Panc1 (cell line): Measurements from ENCODE around the gene RCBTB2. TPM values are rescaled to one million over a fixed set of nuclear protein-coding genes. Genes with fewer than 3 reads are reported as not detected.

Source experiments
- ATAC-seq: fragments of 200-7000 bp; cut with Tn5 transposase; 2 replicates; pipeline ENCODE4 v1.9.1; 2020; ENCODE audit warnings: mild to moderate bottlenecking, moderate library complexity
- BruUV-seq: library from RNA; stranded (reverse); fragments of 400-500 nt; replicated peaks from 2 replicates; lab custom pipeline; 2021; lab: Mats Ljungman, UMichigan
- CTCF ChIA-PET: fragments of 300-600 bp; sonication (Branson Sonifier 250); formaldehyde crosslinking; loops from one replicate; lab custom pipeline; 2022; ENCODE audit warnings: antibody characterized with exemption; lab: Charles Lee
- POLR2A ChIA-PET: fragments of 300-600 bp; sonication (Branson Sonifier 250); formaldehyde crosslinking; loops from one replicate; lab custom pipeline; 2022; ENCODE audit warnings: antibody characterized with exemption; lab: Charles Lee
- DNase-seq: peaks from one replicate; pipeline ENCODE4 v3.0.0-alpha.2; 2010; ENCODE audit warnings: low read depth, low spot score
- H3K27ac ChIP-seq: 2 replicates; pipeline ENCODE4 v1.5.1; 2011; ENCODE audit warnings: mild to moderate bottlenecking, low read length, inconsistent platforms
- H3K27me3 ChIP-seq: fragments of 200-500 bp; sonication (Bioruptor generic); 2 replicates; pipeline ENCODE4 v1.6.0; 2014; ENCODE audit warnings: low read length, inconsistent platforms; ENCODE audit not compliant: control insufficient read depth, insufficient read depth
- H3K36me3 ChIP-seq: fragments of 200-500 bp; sonication (Bioruptor generic); 2 replicates; pipeline ENCODE4 v1.5.1; 2014; ENCODE audit warnings: inconsistent platforms, mild to moderate bottlenecking, low read length, moderate library complexity; ENCODE audit not compliant: control insufficient read depth, insufficient read depth
- H3K4me1 ChIP-seq: 2 replicates; pipeline ENCODE4 v1.5.1; 2011; ENCODE audit warnings: inconsistent platforms, mild to moderate bottlenecking, low read length, moderate library complexity; ENCODE audit not compliant: control insufficient read depth, insufficient read depth
- H3K4me3 ChIP-seq, 2 experiments: 2 replicates each; pipeline ENCODE4 v1.5.1; 2011 to 2012; ENCODE audit warnings: low read depth in 2 of 2, low read length in 2 of 2, mild to moderate bottlenecking in 2 of 2, inconsistent platforms in 1 of 2, moderate library complexity in 1 of 2
- H3K9me3 ChIP-seq: fragments of 200-500 bp; sonication (Bioruptor generic); 2 replicates; pipeline ENCODE4 v1.5.1; 2014; ENCODE audit warnings: low read depth, mild to moderate bottlenecking, inconsistent platforms, low read length, moderate library complexity; ENCODE audit not compliant: control insufficient read depth, insufficient read depth
- CTCF ChIP-seq: fragments of 450-650 bp; IDR thresholded peaks from 2 replicates; pipeline ENCODE4 v1.5.1; 2017; ENCODE audit warnings: mild to moderate bottlenecking
- POLR2AphosphoS5 ChIP-seq: IDR thresholded peaks from 2 replicates; pipeline ENCODE4 v1.6.1; 2012; ENCODE audit warnings: mild to moderate bottlenecking, low read depth, low read length, moderate library complexity
- REST ChIP-seq, 2 experiments: IDR thresholded peaks; 2 replicates each; pipeline ENCODE4 v1.6.1; 2011 to 2012; ENCODE audit warnings: low read depth in 2 of 2, control low read depth in 1 of 2, low read length in 1 of 2, mild to moderate bottlenecking in 1 of 2, moderate library complexity in 1 of 2; ENCODE audit not compliant: insufficient read depth in 1 of 2
- SIN3A ChIP-seq: IDR thresholded peaks from 2 replicates; pipeline ENCODE4 v1.6.1; 2012; ENCODE audit warnings: low read depth, mild to moderate bottlenecking, low read length, moderate library complexity, borderline replicate concordance; ENCODE audit not compliant: insufficient read depth
- TCF7L2 ChIP-seq: IDR thresholded peaks from 2 replicates; pipeline ENCODE4 v1.6.1; 2011; ENCODE audit warnings: mild to moderate bottlenecking, low read depth, low read length, inconsistent platforms
- in situ Hi-C: cut with HindIII; loops from 2 replicates; pipeline ENCODE4 v1.10.0; 2016; ENCODE audit warnings: low sequenced_read_pairs, low pct_unique_long_range_greater_than_20kb
- intact Hi-C: fragments of 100-400 bp; cut with micrococcal nuclease; formaldehyde crosslinking; loops from one replicate; pipeline ENCODE4 v1.10.0; 2022; ENCODE audit not compliant: unreplicated experiment
- total RNA-seq: library from RNA; stranded (reverse); gene quantifications from one replicate; pipeline ENCODE4 v1.2.1, GENCODE V29; 2021; ENCODE audit not compliant: unreplicated experiment

Gene RCBTB2
- total RNA-seq, 1 experiment from 2014 or later: 4.4 TPM

GRCh38 chr13:48549658-48550057, 16.8 kb upstream of the RCBTB2 start:
- Histone ChIP-seq H3K27ac (no peak overlapping the region), H3K36me3 (no peaks in the 10 kb centered on the region), H3K4me1 (no peaks in the 10 kb centered on the region), H3K9me3 (peaks cover 3% of the 10 kb centered on the region; the same call in 1 of the 2 replicates), H3K27me3 (no peaks in the 10 kb centered on the region), H3K4me3 (no peak overlapping the region)
- ATAC-seq: no peak
- BruUV-seq: no TSS peak
- intact Hi-C loops (no loop called here), in situ Hi-C loops (no loop called here)
- no peak for TF ChIP-seq REST (IDR thresholded peaks at IDR 0.05; ENCODE audit: insufficient read depth in 1 of 2, low read depth in 2 of 2, low read length in 1 of 2)
- TF ChIP-seq SIN3A: no peak
- no peak for TF ChIP-seq CTCF
- CTCF ChIA-PET: no interaction called here
- DNase-seq: no peak
- POLR2A ChIA-PET: no interaction called here

- no TSS peak for BruUV-seq
- DNase-seq: no peak
Measured at GRCh38 chr13:48547663-48548092, 14.8 kb upstream of the RCBTB2 start.

More at GRCh38 chr13:48547663-48548092, 14.8 kb upstream of the RCBTB2 start:
- TF ChIP-seq REST (IDR thresholded peaks at IDR 0.05; ENCODE audit: insufficient read depth in 1 of 2, low read depth in 2 of 2, low read length in 1 of 2) (no peak), TCF7L2 (no peak), POLR2AphosphoS5 (no peak), SIN3A (no peak), CTCF (no peak)
- no peak overlapping the region for H3K4me3 ChIP-seq
- ChIA-PET CTCF (interaction anchor here (0.7 kb wide), 1 partner anchor 24 kb away, joined by 5 read pairs; no protein-coding TSS in a partner anchor), POLR2A (no interaction called here)
- H3K27me3 ChIP-seq: no peaks in the 10 kb centered on the region
- H3K9me3 ChIP-seq: no peaks in the 10 kb centered on the region
- H3K36me3 ChIP-seq: no peaks in the 10 kb centered on the region
- H3K4me1 ChIP-seq: no peaks in the 10 kb centered on the region
- in situ Hi-C loops (no loop called here), intact Hi-C loops (no loop called here)
- ATAC-seq: no peak
- no peak overlapping the region for H3K27ac ChIP-seq
